ENCODE data around the gene PTPRJ. TPM values are rescaled to one million over a fixed set of nuclear protein-coding genes. Genes with fewer than 3 reads are reported as not detected.
A peak's percentile ranks its signal among the peaks of the same experiment; 100 is the strongest.
"Not testable (repeated sequence)": the region's sequence is repeated elsewhere in the genome, so short reads cannot be mapped to it uniquely, and the experiment has no call there.

Gene PTPRJ
- polyA plus RNA-seq, result 10 to 100 TPM; 10.0 to 19.0 (median 18.0) TPM

GRCh38 chr11:47980088-47980906 is at the start of gene PTPRJ:
TSS of gene PTPRJ (plus strand) at chr11:47980559. CDS start at chr11:47980913, 354 bp downstream.
- peaks cover 0 to 3% (median 0%) of the 10 kb centered on the region in 3 donors for H3K36me3 Mint-ChIP-seq
- H3K4me1 Mint-ChIP-seq, result peaks cover 32 to 38% of the 10 kb centered on the region in 2 donors
- peak within 1 kb of the TSS; percentile 59 to 88 (median 78) for H3K27ac Mint-ChIP-seq
- peak within 1 kb of the TSS; percentile 91 to 95 (median 92) for H3K4me3 Mint-ChIP-seq
- peaks cover 1 to 15% (median 2%) of the 10 kb centered on the region in 3 donors for H3K27me3 Mint-ChIP-seq (ENCODE audit: low read depth in 3 of 3)
- DNase-seq, result peak; percentile 70 to 73 (median 71)
- H3K9me3 Mint-ChIP-seq, result no peaks in the 10 kb centered on the region

GRCh38 chr11:47932544-47932943 is 47.8 kb upstream of the PTPRJ start:
- no peak for DNase-seq

GRCh38 chr11:47933797-47934196 is 46.6 kb upstream of the PTPRJ start:
- H3K27ac Mint-ChIP-seq; H3K4me3 Mint-ChIP-seq; H3K27me3 Mint-ChIP-seq (ENCODE audit: low read depth in 3 of 3); H3K36me3 Mint-ChIP-seq; H3K9me3 Mint-ChIP-seq; DNase-seq: not testable (repeated sequence)
- H3K4me1 Mint-ChIP-seq, result peaks cover 14 to 22% of the 10 kb centered on the region in 2 donors

More at GRCh38 chr11:47932544-47932943, 47.8 kb upstream of the PTPRJ start:
- Mint-ChIP-seq H3K4me1 (peaks cover 9 to 14% of the 10 kb centered on the region in 2 donors), H3K9me3 (no peaks in the 10 kb centered on the region), H3K36me3 (no peaks in the 10 kb centered on the region), H3K4me3 (no peak overlapping the region), H3K27me3 (ENCODE audit: low read depth in 3 of 3) (peaks cover 0 to 7% (median 5%) of the 10 kb centered on the region in 3 donors), H3K27ac (no peak overlapping the region)

GRCh38 chr11:47938791-47939560 is 41.4 kb upstream of the PTPRJ start:
- Mint-ChIP-seq H3K27ac (peak overlapping the region in 1 of 6 donors; percentile 38), H3K9me3 (no peaks in the 10 kb centered on the region), H3K4me3 (no peak overlapping the region), H3K36me3 (no peaks in the 10 kb centered on the region), H3K27me3 (ENCODE audit: low read depth in 3 of 3) (peaks cover 0 to 2% (median 0%) of the 10 kb centered on the region in 3 donors), H3K4me1 (peaks cover 14 to 22% of the 10 kb centered on the region in 2 donors)
- DNase-seq, result no peak

GRCh38 chr11:47940904-47941649 is 39.3 kb upstream of the PTPRJ start:
- DNase-seq, result no peak
- Mint-ChIP-seq H3K27ac (peak overlapping the region in 3 of 6 donors; percentile 2 to 51 (median 32)), H3K9me3 (no peaks in the 10 kb centered on the region), H3K36me3 (no peaks in the 10 kb centered on the region), H3K27me3 (ENCODE audit: low read depth in 3 of 3) (peaks cover 0 to 2% (median 0%) of the 10 kb centered on the region in 3 donors), H3K4me3 (no peak overlapping the region), H3K4me1 (peaks cover 5 to 8% of the 10 kb centered on the region in 2 donors)

- Mint-ChIP-seq H3K27me3 (ENCODE audit: low read depth in 3 of 3) (no peaks in the 10 kb centered on the region), H3K4me1 (peaks cover 5 to 8% of the 10 kb centered on the region in 2 donors), H3K4me3 (no peak overlapping the region), H3K27ac (no peak overlapping the region), H3K9me3 (no peaks in the 10 kb centered on the region), H3K36me3 (no peaks in the 10 kb centered on the region)
- DNase-seq, result no peak
These were observed 38.3 kb upstream of the PTPRJ start for GRCh38 chr11:47941907-47942558.

- Mint-ChIP-seq H3K27me3 (ENCODE audit: low read depth in 3 of 3) (peaks cover 0 to 2% (median 0%) of the 10 kb centered on the region in 3 donors), H3K27ac (no peak overlapping the region), H3K4me3 (no peak overlapping the region), H3K4me1 (peaks cover 0 to 2% of the 10 kb centered on the region in 2 donors), H3K9me3 (no peaks in the 10 kb centered on the region), H3K36me3 (no peaks in the 10 kb centered on the region)
- DNase-seq, result no peak
These were observed 36.4 kb upstream of the PTPRJ start for GRCh38 chr11:47943721-47944586.

- no peaks in the 10 kb centered on the region for H3K36me3 Mint-ChIP-seq
- no peaks in the 10 kb centered on the region for H3K9me3 Mint-ChIP-seq
- peaks cover 0 to 2% (median under 1%) of the 10 kb centered on the region in 3 donors for H3K27me3 Mint-ChIP-seq (ENCODE audit: low read depth in 3 of 3)
- no peak for DNase-seq
- peaks cover 0 to 6% of the 10 kb centered on the region in 2 donors for H3K4me1 Mint-ChIP-seq
- no peak overlapping the region for H3K4me3 Mint-ChIP-seq
- no peak overlapping the region for H3K27ac Mint-ChIP-seq
These were observed 35.7 kb upstream of the PTPRJ start for GRCh38 chr11:47944632-47945031.

- no peak for DNase-seq
- Mint-ChIP-seq H3K36me3 (no peaks in the 10 kb centered on the region), H3K4me1 (peaks cover 15 to 20% of the 10 kb centered on the region in 2 donors), H3K9me3 (no peaks in the 10 kb centered on the region), H3K4me3 (no peak overlapping the region), H3K27me3 (ENCODE audit: low read depth in 3 of 3) (peaks cover 0 to 11% (median 9%) of the 10 kb centered on the region in 3 donors), H3K27ac (peak overlapping the region in 1 of 6 donors; percentile 65)
These were observed 33.4 kb upstream of the PTPRJ start for GRCh38 chr11:47946682-47947559.

GRCh38 chr11:47948137-47948536 is 32.2 kb upstream of the PTPRJ start:
- Mint-ChIP-seq H3K9me3 (no peaks in the 10 kb centered on the region), H3K36me3 (no peaks in the 10 kb centered on the region), H3K4me3 (peak overlapping the region in 1 of 5 donors; percentile 4), H3K27ac (peak overlapping the region in 2 of 6 donors; percentile 26 to 70), H3K27me3 (ENCODE audit: low read depth in 3 of 3) (peaks cover 0 to 11% (median 9%) of the 10 kb centered on the region in 3 donors), H3K4me1 (peaks cover 15 to 20% of the 10 kb centered on the region in 2 donors)
- no peak for DNase-seq

GRCh38 chr11:47949001-47949675 is 31.2 kb upstream of the PTPRJ start:
- H3K9me3 Mint-ChIP-seq, H3K36me3 Mint-ChIP-seq, DNase-seq: not testable (repeated sequence)
- peaks cover 0 to 11% (median 9%) of the 10 kb centered on the region in 3 donors for H3K27me3 Mint-ChIP-seq (ENCODE audit: low read depth in 3 of 3)
- peak overlapping the region in 4 of 6 donors; percentile 57 to 84 (median 65) for H3K27ac Mint-ChIP-seq
- peak overlapping the region in 3 of 5 donors; percentile 24 to 58 (median 51) for H3K4me3 Mint-ChIP-seq
- peaks cover 15 to 20% of the 10 kb centered on the region in 2 donors for H3K4me1 Mint-ChIP-seq

Data from immature natural killer cell (primary cell).